HG03280 (cell line): ENCODE results near the gene SEC11A.

Experiments
- ATAC-seq: cut with Tn5 transposase; IDR thresholded peaks from one replicate; pipeline ENCODE4 v1.9.1; 2021; ENCODE audit warnings: mild to moderate bottlenecking, moderate library complexity; ENCODE audit not compliant: unreplicated experiment

Gene SEC11A

GRCh38 chr15:84685304-84685703 is 30.6 kb downstream of the SEC11A start:
- ATAC-seq: no peak

- no peak for ATAC-seq
Observed at GRCh38 chr15:84684092-84684491, 31.8 kb downstream of the SEC11A start.

GRCh38 chr15:84681831-84682230 is 34.1 kb downstream of the SEC11A start:
- no peak for ATAC-seq

- ATAC-seq: no peak
Observed at GRCh38 chr15:84671211-84671610, 44.7 kb downstream of the SEC11A start.

- ATAC-seq: no peak
Observed at GRCh38 chr15:84669726-84670125, 46.2 kb downstream of the SEC11A start.

- ATAC-seq: no peak
Observed at GRCh38 chr15:84668221-84668982, 47.5 kb downstream of the SEC11A start.

GRCh38 chr15:84666373-84666772 is 49.6 kb downstream of the SEC11A start:
- ATAC-seq: no peak

GRCh38 chr15:84661001-84661400 is 54.9 kb downstream of the SEC11A start:
- no peak for ATAC-seq

- ATAC-seq: no peak
Observed at GRCh38 chr15:84659904-84660781, 55.8 kb downstream of the SEC11A start.

- ATAC-seq: no peak
Observed at GRCh38 chr15:84658788-84659411, 57.0 kb downstream of the SEC11A start.

- ATAC-seq: peak; percentile 68
Observed at GRCh38 chr15:84658080-84658787, 57.7 kb downstream of the SEC11A start, which contains the start of gene NMB. TSS of gene NMB (minus strand) at chr15:84658199. CDS start at chr15:84658152, 47 bp downstream.

GRCh38 chr15:84657748-84658079 is 58.2 kb downstream of the SEC11A start:
- no peak for ATAC-seq

- ATAC-seq: no peak
Observed at GRCh38 chr15:84656972-84657371, 59.0 kb downstream of the SEC11A start.

- peak; percentile 25 for ATAC-seq
Observed at GRCh38 chr15:84654689-84655453, 61.1 kb downstream of the SEC11A start.

GRCh38 chr15:84653910-84654688 is 61.8 kb downstream of the SEC11A start, which contains the start of gene WDR73:
TSS of gene WDR73 (minus strand) at chr15:84654283. CDS start at chr15:84654274, 9 bp downstream.
- peak; percentile 80 for ATAC-seq

GRCh38 chr15:84653584-84653909 is 62.4 kb downstream of the SEC11A start:
- ATAC-seq: no peak

- no peak for ATAC-seq
Observed at GRCh38 chr15:84649706-84650105, 66.2 kb downstream of the SEC11A start.

- no peak for ATAC-seq
Observed at GRCh38 chr15:84648539-84648938, 67.4 kb downstream of the SEC11A start.

- no peak for ATAC-seq
Observed at GRCh38 chr15:84647726-84648125, 68.2 kb downstream of the SEC11A start.
